ENCODE results near the gene ORC6. TPM values are rescaled to one million over a fixed set of nuclear protein-coding genes. Genes with fewer than 3 reads are reported as not detected.

ORC6 gene
- total and polyA plus RNA-seq, 10 of the 15 experiments (the other 5 are each of a cell fraction or from before 2014, with no cell fraction given): 25.7 to 88.5 (median 49.1) TPM

DNA sequence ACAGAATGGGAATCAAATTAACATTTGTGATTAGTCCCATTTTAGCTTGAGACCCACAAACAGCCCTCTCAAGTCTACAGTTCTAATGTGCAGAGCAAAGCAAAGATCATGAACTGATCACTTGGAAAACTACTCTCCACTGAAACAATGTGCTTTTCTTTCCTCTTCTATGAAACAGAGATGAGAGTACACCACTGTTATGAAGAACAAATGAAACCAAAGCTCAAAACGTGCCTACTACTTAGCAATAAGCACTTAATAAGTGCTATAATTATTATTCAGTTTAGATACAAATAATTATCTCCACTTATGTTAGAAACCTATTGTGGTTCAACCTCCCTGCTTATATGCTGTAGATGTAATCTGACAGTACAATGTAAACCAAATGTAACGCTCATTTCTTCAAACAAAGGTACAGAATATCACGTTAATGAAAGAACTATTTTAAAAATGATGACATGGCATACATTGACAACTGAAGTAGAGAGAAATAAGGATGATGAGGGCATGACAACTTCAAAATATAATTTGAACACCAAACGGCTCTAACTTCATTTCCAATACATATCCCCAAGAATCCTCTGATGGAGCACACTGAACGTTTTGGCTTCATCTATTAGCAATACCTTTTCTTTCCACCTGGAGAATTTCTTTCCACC lies 2.5 kb upstream of the ORC6 start:
- POLR2A ChIA-PET: interaction anchor here (0.6 kb wide), 1 partner anchor 101 kb away, joined by 5 read pairs; no protein-coding TSS in a partner anchor
- H3K36me3 ChIP-seq (ENCODE audit: control insufficient read depth in 2 of 2, insufficient read depth in 2 of 2, low read length in 1 of 2): 0 out of 4 replicates have a peak, but pooled peaks cover 0 to 5% of the 10 kb centered on the region in 2 experiments
- 61% methylated on average over 5 of the region's 5 CpGs for WGBS (ENCODE audit: insufficient coverage, insufficient replicate concordance, low lambda C conversion rate, missing lambda C conversion rate)
- RAD21 ChIA-PET (ENCODE audit: unreplicated experiment): interaction anchor here (0.9 to 1.5 kb wide), 5 partner anchors 11 to 113 kb away, joined by 3 to 8 read pairs (median 3); no protein-coding TSS in a partner anchor
- no peak overlapping the region for H2AFZ ChIP-seq (ENCODE audit: control insufficient read depth, low read depth, low read length)
- H3K27me3 ChIP-seq (replicated peaks in 1 of 2; ENCODE audit: control insufficient read depth in 2 of 2, insufficient read depth in 2 of 2, low read length in 1 of 2): no peaks in the 10 kb centered on the region
- H3K4me3 ChIP-seq: peak overlapping the region; percentile 74
- FAIRE-seq (peak; percentile 47), DNase-seq (ENCODE audit: low read depth, low spot score) (no peak), ATAC-seq (no peak)
- CTCF ChIA-PET: interaction anchor here (0.5 to 6.6 kb wide), 8 partner anchors 12 to 243 kb away, joined by 3 to 69 read pairs (median 3); no protein-coding TSS in a partner anchor
- no peaks in the 10 kb centered on the region for H3K9me3 ChIP-seq (replicated peaks; ENCODE audit: control insufficient read depth, insufficient read depth, low read length)
- H3K27ac ChIP-seq (ENCODE audit: control insufficient read depth, insufficient read depth): no peak overlapping the region
- intact Hi-C loops (cut with micrococcal nuclease; ENCODE audit: unreplicated experiment): loop anchor here (5.0 kb wide), 2 partner anchors 105 to 435 kb away; no protein-coding TSS in a partner anchor
- SMC1A ChIA-PET (ENCODE audit: uncharacterized antibody, unreplicated experiment): interaction anchor here (0.6 to 1.5 kb wide), 10 partner anchors 12 to 232 kb away, joined by 3 to 18 read pairs (median 4); no protein-coding TSS in a partner anchor
- TF ChIP-seq ZNF24 (IDR thresholded peaks at IDR 0.05) (peak; percentile 92), BCL11A (IDR thresholded peaks at IDR 0.05; ENCODE audit: low read depth, low read length) (no peak), NFYB (IDR thresholded peaks at IDR 0.05; ENCODE audit: insufficient read depth, low read depth, low read length) (no peak), TAF1 (IDR thresholded peaks at IDR 0.05; ENCODE audit: borderline replicate concordance, low read depth, low read length) (no peak), ZNF687 (IDR thresholded peaks at IDR 0.05) (no peak)
- no peak overlapping the region for H3K9ac ChIP-seq (ENCODE audit: control insufficient read depth, insufficient read depth, low read length)
- H4K20me1 ChIP-seq (ENCODE audit: control insufficient read depth, insufficient read depth): no peaks in the 10 kb centered on the region
- peak overlapping the region; percentile 53 for H3K4me2 ChIP-seq (ENCODE audit: control insufficient read depth, insufficient read depth)
- H3K79me2 ChIP-seq (ENCODE audit: control insufficient read depth, insufficient read depth, low read length): peaks cover 82% of the 10 kb centered on the region
- no peaks in the 10 kb centered on the region; the same call in 1 of the 2 replicates for H3K4me1 ChIP-seq (ENCODE audit: control insufficient read depth, insufficient read depth, low read length)
- no TSS peak for BruUV-seq (replicated peaks)
- in situ Hi-C loops (cut with MboI): no loop called here

Data from GM12878 (cell line).